Left lung (tissue), 10 donors: ENCODE data around the gene DMD. TPM values are rescaled to one million over a fixed set of nuclear protein-coding genes. Genes with fewer than 3 reads are reported as not detected.
A peak's percentile ranks its signal among the peaks of the same experiment; 100 is the strongest.

ENCODE experiments used
- ATAC-seq: fragments of 200-7000 bp; cut with Tn5 transposase; one replicate; pipeline ENCODE4 v1.9.1; 2020; ENCODE audit warnings: moderate library complexity
- DNase-seq, 4 donors: peaks; one replicate each; pipeline ENCODE4 v3.0.0-alpha.2; 2013 to 2020
- H3K27ac ChIP-seq, 2 donors: fragments of 200-600 bp; sonication (generic) in 1 of 2; one replicate each; pipeline versions ENCODE4 v1.5.0 to v1.8.0; 2020 to 2021
- H3K27me3 ChIP-seq, 2 donors: fragments of 200-600 bp; sonication (generic) in 1 of 2; one replicate each; pipeline versions ENCODE4 v1.5.0 to v1.8.0; 2020 to 2021
- H3K36me3 ChIP-seq, 2 donors: fragments of 200-600 bp; sonication (generic) in 1 of 2; one replicate each; pipeline versions ENCODE4 v1.5.0 to v1.8.0; 2020 to 2021
- H3K4me1 ChIP-seq, 2 donors: fragments of 200-600 bp; one replicate each; pipeline ENCODE4 v1.8.0; 2021
- H3K4me3 ChIP-seq, 2 donors: fragments of 200-600 bp; sonication (generic) in 1 of 2; one replicate each; pipeline versions ENCODE4 v1.5.0 to v1.8.0; 2020 to 2021; ENCODE audit warnings: mild to moderate bottlenecking in 1 of 2
- H3K9me3 ChIP-seq, 2 donors: fragments of 200-600 bp; sonication (generic) in 1 of 2; one replicate each; pipeline versions ENCODE4 v1.5.0 to v1.8.0; 2020 to 2021
- CTCF ChIP-seq, 2 donors: fragments of 200-600 bp; sonication (generic) in 1 of 2; IDR thresholded peaks; one replicate each; pipeline versions ENCODE4 v1.5.0 to v1.8.0; 2021; ENCODE audit warnings: antibody characterized with exemption in 2 of 2
- intact Hi-C, 2 donors: fragments of 100-400 bp; cut with DNase I; formaldehyde crosslinking; loops; one replicate each; pipeline versions ENCODE4 v1.11.2 to v1.14.2; 2022
- polyA plus RNA-seq, 6 donors: library from polyadenylated mRNA; unstranded; fragments of 120-200 nt; gene quantifications; one replicate each; pipeline ENCODE4 v1.2.1, GENCODE V29; 2013; ENCODE audit not compliant: insufficient read length in 6 of 6
- total RNA-seq, 2 donors: library from RNA; stranded (reverse); fragmentation: NEBNext Ultra II Directional; extraction: Animal tissue kit (Norgen Biotek cat#: 25700); gene quantifications; one replicate each; pipeline ENCODE4 v1.2.1, GENCODE V29; 2021
- donor health status: DM: no; HTN: yes; CAD: no.
- donor health status: DM: no; HTN: no; CAD: no.

Gene DMD
- total and polyA plus RNA-seq, 8 donors, result 16.6 to 68.8 (median 54.0) TPM

- H3K4me1 ChIP-seq, result no peaks in the 10 kb centered on the region
- H3K36me3 ChIP-seq, result no peaks in the 10 kb centered on the region
- intact Hi-C loops, result no loop called here
- DNase-seq, result no peak
- no peaks in the 10 kb centered on the region for H3K9me3 ChIP-seq
- no peak overlapping the region for H3K27ac ChIP-seq
- no peak for ATAC-seq
- H3K27me3 ChIP-seq, result no peaks in the 10 kb centered on the region
- no peak overlapping the region for H3K4me3 ChIP-seq
- no peak for TF ChIP-seq CTCF (IDR thresholded peaks at IDR 0.05)
Measured at GRCh38 chrX:31523884-31524536, 1687.3 kb downstream of the DMD start.

- intact Hi-C loops, result no loop called here
- Histone ChIP-seq H3K27me3 (no peaks in the 10 kb centered on the region), H3K4me1 (no peaks in the 10 kb centered on the region), H3K36me3 (no peaks in the 10 kb centered on the region), H3K9me3 (no peaks in the 10 kb centered on the region), H3K4me3 (no peak overlapping the region), H3K27ac (no peak overlapping the region)
- ATAC-seq, result no peak
- DNase-seq, result no peak
- TF ChIP-seq CTCF (IDR thresholded peaks at IDR 0.05), result no peak
Measured at GRCh38 chrX:31522760-31523159, 1688.6 kb downstream of the DMD start.

GRCh38 chrX:31521941-31522340, 1689.4 kb downstream of the DMD start:
- Histone ChIP-seq H3K4me3 (no peak overlapping the region), H3K36me3 (no peaks in the 10 kb centered on the region), H3K27ac (no peak overlapping the region), H3K9me3 (no peaks in the 10 kb centered on the region), H3K4me1 (no peaks in the 10 kb centered on the region), H3K27me3 (no peaks in the 10 kb centered on the region)
- intact Hi-C loops, result no loop called here
- no peak for ATAC-seq
- TF ChIP-seq CTCF (IDR thresholded peaks at IDR 0.05), result no peak
- DNase-seq, result no peak

- Histone ChIP-seq H3K9me3 (no peaks in the 10 kb centered on the region), H3K4me3 (no peak overlapping the region), H3K27me3 (no peaks in the 10 kb centered on the region), H3K36me3 (no peaks in the 10 kb centered on the region), H3K4me1 (no peaks in the 10 kb centered on the region), H3K27ac (no peak overlapping the region)
- no peak for DNase-seq
- intact Hi-C loops, result no loop called here
- ATAC-seq, result no peak
- no peak for TF ChIP-seq CTCF (IDR thresholded peaks at IDR 0.05)
Measured at GRCh38 chrX:31516527-31516926, 1694.8 kb downstream of the DMD start.

- ATAC-seq (no peak), DNase-seq (peak in 2 of 4 donors; percentile 38 to 39)
- Histone ChIP-seq H3K27ac (no peak overlapping the region), H3K36me3 (no peaks in the 10 kb centered on the region), H3K4me3 (no peak overlapping the region), H3K4me1 (no peaks in the 10 kb centered on the region), H3K9me3 (no peaks in the 10 kb centered on the region), H3K27me3 (no peaks in the 10 kb centered on the region)
- TF ChIP-seq CTCF (IDR thresholded peaks at IDR 0.05), result no peak
- intact Hi-C loops, result no loop called here
Measured at GRCh38 chrX:31508338-31508737, 1703.0 kb downstream of the DMD start.
